ENCODE measurements around the gene SPRYD3. TPM values are rescaled to one million over a fixed set of nuclear protein-coding genes. Genes with fewer than 3 reads are reported as not detected.

Gene SPRYD3
- total RNA-seq, 1 donor from 2014 or later, result 10.5 TPM

- peaks cover 12% of the 10 kb centered on the region for H3K27me3 Mint-ChIP-seq (ENCODE audit: unreplicated experiment)
- TF ChIP-seq CTCF (IDR thresholded peaks at IDR 0.05; ENCODE audit: unreplicated experiment), result no peak
- peaks cover 43% of the 10 kb centered on the region for H3K36me3 Mint-ChIP-seq (ENCODE audit: low read depth, unreplicated experiment)
- H3K9me3 Mint-ChIP-seq (ENCODE audit: unreplicated experiment), result no peaks in the 10 kb centered on the region
- DNase-seq (ENCODE audit: low spot score), result no peak
- peak overlapping the region; percentile 42 for H3K27ac Mint-ChIP-seq (ENCODE audit: unreplicated experiment)
- H3K4me3 Mint-ChIP-seq (ENCODE audit: unreplicated experiment), result no peak overlapping the region
- peaks cover 28% of the 10 kb centered on the region for H3K4me1 Mint-ChIP-seq (ENCODE audit: unreplicated experiment)
Measured at GRCh38 chr12:53071591-53072551, 7.3 kb downstream of the SPRYD3 start.

- no peaks in the 10 kb centered on the region for H3K9me3 Mint-ChIP-seq (ENCODE audit: unreplicated experiment)
- H3K36me3 Mint-ChIP-seq (ENCODE audit: low read depth, unreplicated experiment), result peaks cover 40% of the 10 kb centered on the region
- H3K4me3 Mint-ChIP-seq (ENCODE audit: unreplicated experiment), result no peak overlapping the region
- H3K27me3 Mint-ChIP-seq (ENCODE audit: unreplicated experiment), result peaks cover 16% of the 10 kb centered on the region
- no peak for TF ChIP-seq CTCF (IDR thresholded peaks at IDR 0.05; ENCODE audit: unreplicated experiment)
- peaks cover 36% of the 10 kb centered on the region for H3K4me1 Mint-ChIP-seq (ENCODE audit: unreplicated experiment)
- peak overlapping the region; percentile 54 for H3K27ac Mint-ChIP-seq (ENCODE audit: unreplicated experiment)
- DNase-seq (ENCODE audit: low spot score), result no peak
Measured at GRCh38 chr12:53070877-53071492, 8.2 kb downstream of the SPRYD3 start.

GRCh38 chr12:53069621-53070410 is 9.4 kb downstream of the SPRYD3 start:
- peaks cover 19% of the 10 kb centered on the region for H3K27me3 Mint-ChIP-seq (ENCODE audit: unreplicated experiment)
- H3K27ac Mint-ChIP-seq (ENCODE audit: unreplicated experiment), result no peak overlapping the region
- H3K4me3 Mint-ChIP-seq (ENCODE audit: unreplicated experiment), result no peak overlapping the region
- H3K4me1 Mint-ChIP-seq (ENCODE audit: unreplicated experiment), result peaks cover 46% of the 10 kb centered on the region
- no peaks in the 10 kb centered on the region for H3K9me3 Mint-ChIP-seq (ENCODE audit: unreplicated experiment)
- TF ChIP-seq CTCF (IDR thresholded peaks at IDR 0.05; ENCODE audit: unreplicated experiment), result no peak
- DNase-seq (ENCODE audit: low spot score), result no peak
- H3K36me3 Mint-ChIP-seq (ENCODE audit: low read depth, unreplicated experiment), result peaks cover 35% of the 10 kb centered on the region

GRCh38 chr12:53068811-53069585 is 10.2 kb downstream of the SPRYD3 start:
- no peak for DNase-seq (ENCODE audit: low spot score)
- Mint-ChIP-seq H3K4me1 (ENCODE audit: unreplicated experiment) (peaks cover 52% of the 10 kb centered on the region), H3K27me3 (ENCODE audit: unreplicated experiment) (peaks cover 22% of the 10 kb centered on the region), H3K4me3 (ENCODE audit: unreplicated experiment) (no peak overlapping the region), H3K27ac (ENCODE audit: unreplicated experiment) (peak overlapping the region; percentile 54), H3K9me3 (ENCODE audit: unreplicated experiment) (no peaks in the 10 kb centered on the region), H3K36me3 (ENCODE audit: low read depth, unreplicated experiment) (peaks cover 37% of the 10 kb centered on the region)
- no peak for TF ChIP-seq CTCF (IDR thresholded peaks at IDR 0.05; ENCODE audit: unreplicated experiment)
